GM12865 (cell line): ENCODE measurements around the gene SLC25A11.

Source experiments
- DNase-seq: peaks from one replicate; pipeline ENCODE4 v3.0.0; 2010; ENCODE audit warnings: low read depth
- H3K4me3 ChIP-seq: 2 replicates; pipeline ENCODE4 v1.5.1; 2011; ENCODE audit warnings: mild to moderate bottlenecking, low read depth, low read length, control low read depth
- TF ChIP-seq, protein P1 (sequence below): IDR thresholded peaks from 2 replicates; pipeline ENCODE4 v1.5.1; 2011; ENCODE audit warnings: low read length, control low read depth, low read depth, inconsistent platforms; ENCODE audit not compliant: insufficient read depth; ENCODE audit errors: missing control alignments

Gene SLC25A11

GRCh38 chr17:4939796-4940554, at the start of gene SLC25A11, which contains the start of gene RNF167:
SLC25A11 (minus strand) TSS chr17:4940046; CDS start chr17:4939910, 136 bp downstream.
RNF167 (plus strand) TSS chr17:4940268; CDS start chr17:4940910, 642 bp downstream.
- DNase-seq: peak; percentile 100
- H3K4me3 ChIP-seq: peak within 1 kb of the TSS; percentile 97
- TF ChIP-seq, protein P1, sequence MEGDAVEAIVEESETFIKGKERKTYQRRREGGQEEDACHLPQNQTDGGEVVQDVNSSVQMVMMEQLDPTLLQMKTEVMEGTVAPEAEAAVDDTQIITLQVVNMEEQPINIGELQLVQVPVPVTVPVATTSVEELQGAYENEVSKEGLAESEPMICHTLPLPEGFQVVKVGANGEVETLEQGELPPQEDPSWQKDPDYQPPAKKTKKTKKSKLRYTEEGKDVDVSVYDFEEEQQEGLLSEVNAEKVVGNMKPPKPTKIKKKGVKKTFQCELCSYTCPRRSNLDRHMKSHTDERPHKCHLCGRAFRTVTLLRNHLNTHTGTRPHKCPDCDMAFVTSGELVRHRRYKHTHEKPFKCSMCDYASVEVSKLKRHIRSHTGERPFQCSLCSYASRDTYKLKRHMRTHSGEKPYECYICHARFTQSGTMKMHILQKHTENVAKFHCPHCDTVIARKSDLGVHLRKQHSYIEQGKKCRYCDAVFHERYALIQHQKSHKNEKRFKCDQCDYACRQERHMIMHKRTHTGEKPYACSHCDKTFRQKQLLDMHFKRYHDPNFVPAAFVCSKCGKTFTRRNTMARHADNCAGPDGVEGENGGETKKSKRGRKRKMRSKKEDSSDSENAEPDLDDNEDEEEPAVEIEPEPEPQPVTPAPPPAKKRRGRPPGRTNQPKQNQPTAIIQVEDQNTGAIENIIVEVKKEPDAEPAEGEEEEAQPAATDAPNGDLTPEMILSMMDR: no peak

DNA sequence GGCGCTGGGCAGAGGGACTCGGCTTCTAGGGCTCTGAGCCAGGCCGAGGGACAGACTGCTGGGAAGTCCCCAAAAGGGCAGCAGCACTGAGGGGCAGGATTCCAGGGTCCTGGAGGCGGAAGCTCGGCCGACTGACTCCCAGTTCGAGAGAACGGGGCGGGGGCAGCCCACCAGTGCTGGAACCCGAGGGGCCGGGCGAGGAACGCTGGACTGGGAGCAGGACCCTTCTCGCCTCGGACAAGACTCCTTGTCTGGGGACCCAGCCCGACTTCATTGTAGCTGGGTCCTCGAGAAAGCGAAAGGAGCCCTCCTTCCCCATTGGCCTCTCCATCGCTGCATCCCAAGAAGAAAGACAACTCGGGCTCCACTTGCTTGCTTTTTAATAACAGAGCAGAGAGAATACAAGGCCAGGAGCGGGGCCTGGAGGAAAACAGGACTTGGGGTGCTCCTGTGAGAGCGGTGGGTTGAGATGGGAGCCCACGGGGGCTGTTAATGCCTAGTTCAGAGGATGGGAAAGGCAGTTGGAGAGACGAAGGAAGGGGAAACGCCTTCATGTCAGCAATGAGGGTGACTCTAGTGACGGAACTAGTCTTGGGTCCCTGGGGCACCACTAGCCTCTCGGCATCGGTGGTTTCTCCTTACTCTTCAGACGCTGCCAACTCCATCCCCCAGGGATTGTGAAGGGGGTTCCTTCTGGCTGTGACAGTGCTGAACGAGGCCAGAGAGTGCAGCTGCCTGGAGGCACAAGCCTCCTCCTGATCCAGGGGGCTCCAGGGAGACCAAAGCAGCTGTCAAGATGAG, 48.1 kb upstream of the SLC25A11 start:
- peak; percentile 36 for DNase-seq
- TF ChIP-seq, protein P1: no peak
- H3K4me3 ChIP-seq: peak overlapping the region; percentile 66

DNA sequence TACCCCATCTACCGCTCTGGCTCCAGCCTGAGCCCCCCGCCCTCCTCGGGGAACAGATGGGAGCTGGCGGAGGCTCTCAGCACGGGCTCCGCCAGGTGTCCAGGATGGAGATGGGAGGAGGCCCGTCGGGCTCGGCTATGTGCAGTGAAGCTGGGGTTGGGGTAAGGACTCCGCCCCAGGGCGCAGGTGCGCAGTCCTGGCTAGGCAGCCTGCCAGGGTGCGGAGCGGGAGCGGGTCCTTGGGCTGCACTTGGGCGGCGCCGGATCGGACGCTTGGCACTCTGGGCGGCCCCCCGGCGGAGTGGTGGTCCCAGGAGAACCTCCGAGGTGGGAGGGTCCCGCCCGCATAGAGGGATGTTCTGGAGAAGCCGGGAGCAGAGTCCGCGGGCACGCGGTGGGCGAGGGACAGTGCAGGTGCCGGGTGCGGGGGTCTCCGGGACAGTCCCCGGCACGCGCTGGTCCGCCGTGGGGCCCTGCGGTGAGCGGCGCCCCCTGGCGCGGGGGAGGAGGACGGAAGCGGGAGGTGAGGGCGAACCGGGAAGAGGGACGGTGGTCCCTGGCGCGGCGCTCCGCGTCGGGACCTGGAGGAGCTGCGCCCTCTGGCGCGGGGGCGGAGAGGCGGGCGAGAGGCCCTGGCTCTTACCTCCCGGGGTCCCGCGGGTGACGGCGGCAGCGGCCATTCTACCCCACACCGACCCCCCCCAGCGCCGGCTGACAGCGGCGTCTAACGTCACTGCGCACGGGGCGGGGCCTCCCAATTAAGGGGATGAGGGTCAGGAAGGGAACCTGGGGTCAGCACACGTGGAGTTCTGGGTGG, 47.3 kb upstream of the SLC25A11 start, which contains the start of gene CAMTA2:
Gene CAMTA2, minus strand, starts transcription at position 725 of the 816 bp plus-strand sequence. CDS start 1,453 bp downstream, outside the sequence.
- TF ChIP-seq, protein P1: peak; percentile 64
- peak; percentile 86 for DNase-seq

GRCh38 chr17:4986403-4986802, 46.6 kb upstream of the SLC25A11 start:
- peak; percentile 20 for DNase-seq
- H3K4me3 ChIP-seq: peak overlapping the region; percentile 66
- TF ChIP-seq, protein P1: no peak

More for the DNA sequence above, 47.3 kb upstream of the SLC25A11 start, which contains the start of gene CAMTA2:
- peak within 1 kb of the TSS; percentile 66 for H3K4me3 ChIP-seq

DNA sequence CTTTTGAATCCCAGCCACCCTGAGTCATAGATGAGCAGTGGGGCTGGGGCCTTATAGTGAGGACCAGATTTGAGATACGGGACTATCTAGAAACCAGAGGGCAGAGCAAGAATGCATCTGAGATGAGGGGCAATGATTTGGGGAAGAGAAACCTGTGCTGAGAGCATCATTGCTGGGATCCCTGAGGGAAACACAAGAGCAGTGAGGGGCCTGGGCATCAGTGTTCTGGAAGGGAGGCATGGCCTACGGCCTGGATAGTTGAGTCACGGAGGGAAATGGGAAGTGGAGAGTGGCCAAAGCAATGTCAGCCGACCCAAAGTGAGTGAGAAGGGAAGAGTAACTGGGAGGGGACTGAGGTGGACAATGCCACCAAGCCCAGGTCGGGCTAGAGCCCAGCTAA, 42.5 kb upstream of the SLC25A11 start:
- DNase-seq: no peak
- TF ChIP-seq, protein P1: no peak
- H3K4me3 ChIP-seq: no peak overlapping the region

GRCh38 chr17:4980644-4981216, 40.9 kb upstream of the SLC25A11 start:
- TF ChIP-seq, protein P1: peak; percentile 60
- DNase-seq: peak; percentile 73
- no peak overlapping the region for H3K4me3 ChIP-seq
